ENCODE measurements around the gene SULT1B1.
"Not testable (repeated sequence)": the region's sequence is repeated elsewhere in the genome, so short reads cannot be mapped to it uniquely, and the experiment has no call there.

DNA sequence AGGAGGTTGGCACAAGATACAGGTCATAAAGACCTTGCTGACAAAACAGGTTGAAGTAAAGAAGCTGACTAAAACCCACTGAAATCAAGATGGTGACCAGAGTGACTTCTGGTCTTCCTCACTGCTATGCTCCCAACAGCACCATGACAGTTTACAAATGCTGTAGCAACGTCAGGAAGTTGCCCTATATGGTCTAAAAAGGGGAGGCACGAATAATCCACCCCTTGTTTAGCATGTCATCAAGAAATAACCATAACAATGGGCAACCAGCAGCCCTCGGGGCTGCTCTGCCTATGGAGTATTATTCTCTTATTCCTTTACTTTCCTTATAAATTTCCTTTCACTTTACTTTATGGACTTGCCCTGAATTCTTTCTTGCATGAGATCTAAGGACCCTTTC is 8.1 kb upstream of the SULT1B1 start:
- TF ChIP-seq POLR2A (IDR thresholded peaks at IDR 0.05; ENCODE audit: extremely low read depth, insufficient read length); MAX (IDR thresholded peaks at IDR 0.05; ENCODE audit: low read depth, low read length): not testable (repeated sequence)
- TF ChIP-seq, protein P1, sequence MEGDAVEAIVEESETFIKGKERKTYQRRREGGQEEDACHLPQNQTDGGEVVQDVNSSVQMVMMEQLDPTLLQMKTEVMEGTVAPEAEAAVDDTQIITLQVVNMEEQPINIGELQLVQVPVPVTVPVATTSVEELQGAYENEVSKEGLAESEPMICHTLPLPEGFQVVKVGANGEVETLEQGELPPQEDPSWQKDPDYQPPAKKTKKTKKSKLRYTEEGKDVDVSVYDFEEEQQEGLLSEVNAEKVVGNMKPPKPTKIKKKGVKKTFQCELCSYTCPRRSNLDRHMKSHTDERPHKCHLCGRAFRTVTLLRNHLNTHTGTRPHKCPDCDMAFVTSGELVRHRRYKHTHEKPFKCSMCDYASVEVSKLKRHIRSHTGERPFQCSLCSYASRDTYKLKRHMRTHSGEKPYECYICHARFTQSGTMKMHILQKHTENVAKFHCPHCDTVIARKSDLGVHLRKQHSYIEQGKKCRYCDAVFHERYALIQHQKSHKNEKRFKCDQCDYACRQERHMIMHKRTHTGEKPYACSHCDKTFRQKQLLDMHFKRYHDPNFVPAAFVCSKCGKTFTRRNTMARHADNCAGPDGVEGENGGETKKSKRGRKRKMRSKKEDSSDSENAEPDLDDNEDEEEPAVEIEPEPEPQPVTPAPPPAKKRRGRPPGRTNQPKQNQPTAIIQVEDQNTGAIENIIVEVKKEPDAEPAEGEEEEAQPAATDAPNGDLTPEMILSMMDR (IDR thresholded peaks at IDR 0.05; ENCODE audit: low read depth, low read length) = not testable (repeated sequence)

Measured in NB4 (cell line).